Keratinocyte (primary cell): Measurements from ENCODE around the gene UBE2J2. TPM values are rescaled to one million over a fixed set of nuclear protein-coding genes. Genes with fewer than 3 reads are reported as not detected.

Source experiments
- DNase-seq: peaks from one replicate; pipeline ENCODE4 v3.0.0-alpha.2; 2011; ENCODE audit warnings: low read depth, missing footprints, low spot score
- FAIRE-seq: peaks from 2 replicates; lab custom pipeline; 2011; peaks lifted over from hg19 to GRCh38; lab: Jason Lieb, UNC
- H2AFZ ChIP-seq: 2 replicates; pipeline ENCODE4 v1.6.0; 2012; ENCODE audit warnings: low read length, control low read depth, inconsistent platforms; ENCODE audit not compliant: control insufficient read depth
- H3K27ac ChIP-seq: 2 replicates; pipeline ENCODE4 v1.5.1; 2011; ENCODE audit warnings: low read length; ENCODE audit not compliant: control insufficient read depth, insufficient read depth
- H3K27me3 ChIP-seq: 3 replicates; pipeline ENCODE4 v1.6.0; 2011; ENCODE audit warnings: low read length; ENCODE audit not compliant: control insufficient read depth, insufficient read depth; ENCODE audit errors: extremely low read depth
- H3K36me3 ChIP-seq, 2 experiments: 2 replicates in 1 of 2; 3 replicates in 1 of 2; pipeline ENCODE4 v1.5.1; 2011; ENCODE audit warnings: low read length in 2 of 2, mild to moderate bottlenecking in 1 of 2; ENCODE audit not compliant: control insufficient read depth in 2 of 2, insufficient read depth in 2 of 2; ENCODE audit errors: extremely low read depth in 1 of 2
- H3K4me1 ChIP-seq: 3 replicates; pipeline ENCODE4 v1.5.1; 2011; ENCODE audit warnings: low read length; ENCODE audit not compliant: control insufficient read depth, insufficient read depth; ENCODE audit errors: extremely low read depth
- H3K4me2 ChIP-seq: 3 replicates; pipeline ENCODE4 v1.6.0; 2011; ENCODE audit warnings: low read depth, low read length; ENCODE audit not compliant: control insufficient read depth, insufficient read depth; ENCODE audit errors: extremely low read depth
- H3K4me3 ChIP-seq, 3 experiments: fragments of 200-600 bp in 1 of 3; sonication (generic) in 1 of 3; 2 replicates in 2 of 3; 3 replicates in 1 of 3; pipeline ENCODE4 v1.5.1; 2011 to 2016; ENCODE audit warnings: low read length in 3 of 3, mild to moderate bottlenecking in 3 of 3, control low read depth in 2 of 3, inconsistent platforms in 1 of 3, low read depth in 1 of 3, mixed read lengths in 1 of 3, mixed run types in 1 of 3, moderate library complexity in 1 of 3; ENCODE audit not compliant: control insufficient read depth in 2 of 3, insufficient read depth in 2 of 3; ENCODE audit errors: extremely low read depth in 1 of 3
- H3K79me2 ChIP-seq: 2 replicates; pipeline ENCODE4 v1.6.0; 2012; ENCODE audit warnings: low read length; ENCODE audit not compliant: control insufficient read depth, insufficient read depth
- H3K9ac ChIP-seq: 3 replicates; pipeline ENCODE4 v1.6.0; 2011; ENCODE audit warnings: low read length; ENCODE audit not compliant: control insufficient read depth, insufficient read depth; ENCODE audit errors: extremely low read depth
- H3K9me1 ChIP-seq: 3 replicates; pipeline ENCODE4 v1.6.0; 2011; ENCODE audit warnings: low read length; ENCODE audit not compliant: control insufficient read depth, insufficient read depth; ENCODE audit errors: extremely low read depth
- H3K9me3 ChIP-seq: 2 replicates; pipeline ENCODE4 v1.5.1; 2012; ENCODE audit warnings: low read depth, low read length; ENCODE audit not compliant: control insufficient read depth
- H4K20me1 ChIP-seq: 3 replicates; pipeline ENCODE4 v1.6.0; 2011; ENCODE audit warnings: low read length; ENCODE audit not compliant: control insufficient read depth, insufficient read depth; ENCODE audit errors: extremely low read depth
- EZH2 ChIP-seq: IDR thresholded peaks from one replicate; pipeline ENCODE4 v1.6.1; 2012; ENCODE audit warnings: inconsistent platforms, mild to moderate bottlenecking, low read length, moderate library complexity
- dilution Hi-C: fragments of 300-500 bp; cut with MboI; formaldehyde crosslinking; loops from one replicate; pipeline ENCODE4 v1.7.0; 2020; ENCODE audit warnings: low sequenced_read_pairs; ENCODE audit not compliant: extremely low pct_ligation_motif_present
- polyA plus RNA-seq, 5 experiments: library from polyadenylated mRNA; depleted of rRNA in 3 of 5; stranded (reverse) in 3 of 5; stranded (forward) in 1 of 5; unstranded in 1 of 5; fragments of >200 nt; gene quantifications; 1 replicate in 1 of 5; 2 replicates in 3 of 5; 3 replicates in 1 of 5; pipeline versions ENCODE4 v1.2.1 to v1.2.3, GENCODE V29; 2011 to 2012; ENCODE audit warnings: missing spikeins in 2 of 5, low read depth in 1 of 5, low replicate concordance in 1 of 5
- TF ChIP-seq, protein P1 (sequence below), 3 experiments: IDR thresholded peaks in 1 of 3; conservative IDR thresholded peaks in 1 of 3; optimal IDR thresholded peaks in 1 of 3; 2 replicates in 2 of 3; 3 replicates in 1 of 3; pipeline versions ENCODE3 to v1.5.1; 2011; ENCODE audit warnings: low read length in 3 of 3, mild to moderate bottlenecking in 3 of 3, moderate library complexity in 2 of 3, control low read depth in 1 of 3, inconsistent platforms in 1 of 3; ENCODE audit not compliant: insufficient read depth in 2 of 3; ENCODE audit errors: extremely low read depth in 1 of 3

UBE2J2 gene
- polyA plus RNA-seq, 1 donor (not counting 4 experiments of a cell fraction or from before 2014, with no cell fraction given) = 27.0 TPM

DNA sequence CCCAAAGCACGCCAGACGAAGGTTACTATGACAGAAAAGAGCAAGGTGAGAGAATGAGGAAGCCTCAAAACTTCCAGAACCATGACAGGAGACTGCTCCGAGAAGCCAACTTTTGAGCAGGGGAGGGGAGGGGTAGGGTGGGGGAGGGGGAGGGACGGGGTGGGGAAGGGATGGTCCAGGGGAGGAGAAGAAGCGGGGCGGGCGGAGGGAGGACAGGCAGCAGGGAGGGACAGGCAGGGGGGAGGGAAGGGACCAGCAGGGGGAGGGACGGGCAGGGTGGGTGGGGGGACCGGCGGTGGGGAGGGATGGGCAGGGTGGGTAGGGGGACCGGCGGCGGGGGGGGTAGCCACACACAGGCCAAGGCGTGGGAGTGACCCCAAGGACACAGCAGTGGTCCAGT is 48.8 kb upstream of the UBE2J2 start:
- peaks cover 33% of the 10 kb centered on the region for H3K4me1 ChIP-seq
- peaks cover 20 to 25% of the 10 kb centered on the region in 2 experiments for H3K36me3 ChIP-seq
- TF ChIP-seq, protein P1, sequence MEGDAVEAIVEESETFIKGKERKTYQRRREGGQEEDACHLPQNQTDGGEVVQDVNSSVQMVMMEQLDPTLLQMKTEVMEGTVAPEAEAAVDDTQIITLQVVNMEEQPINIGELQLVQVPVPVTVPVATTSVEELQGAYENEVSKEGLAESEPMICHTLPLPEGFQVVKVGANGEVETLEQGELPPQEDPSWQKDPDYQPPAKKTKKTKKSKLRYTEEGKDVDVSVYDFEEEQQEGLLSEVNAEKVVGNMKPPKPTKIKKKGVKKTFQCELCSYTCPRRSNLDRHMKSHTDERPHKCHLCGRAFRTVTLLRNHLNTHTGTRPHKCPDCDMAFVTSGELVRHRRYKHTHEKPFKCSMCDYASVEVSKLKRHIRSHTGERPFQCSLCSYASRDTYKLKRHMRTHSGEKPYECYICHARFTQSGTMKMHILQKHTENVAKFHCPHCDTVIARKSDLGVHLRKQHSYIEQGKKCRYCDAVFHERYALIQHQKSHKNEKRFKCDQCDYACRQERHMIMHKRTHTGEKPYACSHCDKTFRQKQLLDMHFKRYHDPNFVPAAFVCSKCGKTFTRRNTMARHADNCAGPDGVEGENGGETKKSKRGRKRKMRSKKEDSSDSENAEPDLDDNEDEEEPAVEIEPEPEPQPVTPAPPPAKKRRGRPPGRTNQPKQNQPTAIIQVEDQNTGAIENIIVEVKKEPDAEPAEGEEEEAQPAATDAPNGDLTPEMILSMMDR (optimal IDR thresholded peaks at IDR 0.05 in 1 of 3, IDR thresholded peaks at IDR 0.05 in 1 of 3, conservative IDR thresholded peaks at IDR 0.05 in 1 of 3; ENCODE audit: extremely low read depth in 1 of 3, insufficient read depth in 2 of 3, low read length in 3 of 3) = no peak
- no peak for TF ChIP-seq EZH2
- H4K20me1 ChIP-seq = peaks cover 13% of the 10 kb centered on the region
- no peak overlapping the region for H3K4me3 ChIP-seq
- peaks cover 80% of the 10 kb centered on the region for H3K79me2 ChIP-seq
- no peak overlapping the region for H2AFZ ChIP-seq
- H3K9me3 ChIP-seq = no peaks in the 10 kb centered on the region
- no peak overlapping the region for H3K4me2 ChIP-seq
- dilution Hi-C loops = no loop called here
- H3K27ac ChIP-seq = no peak overlapping the region
- FAIRE-seq (no peak), DNase-seq (no peak)
- no peaks in the 10 kb centered on the region for H3K9me1 ChIP-seq
- H3K9ac ChIP-seq = no peak overlapping the region
- no peaks in the 10 kb centered on the region for H3K27me3 ChIP-seq

DNA sequence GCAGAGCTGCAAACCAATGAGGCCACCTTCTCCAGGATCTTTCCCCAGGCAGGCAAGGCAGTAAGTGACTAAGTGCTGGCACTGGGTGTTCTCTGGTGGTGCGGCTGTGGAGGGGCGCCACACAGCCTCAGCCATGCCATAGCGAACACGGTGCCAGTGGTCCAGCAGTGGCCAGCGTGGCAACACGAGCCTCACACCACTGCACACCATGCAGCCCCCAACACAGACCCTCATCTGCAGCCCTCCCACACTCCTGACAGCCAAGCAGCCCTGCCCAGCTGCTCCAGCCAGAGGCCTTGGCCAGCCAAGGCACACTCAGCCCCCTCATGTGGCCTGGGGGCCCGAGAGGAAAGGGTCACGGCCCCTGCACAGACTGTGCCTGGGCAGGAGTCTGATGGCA is 47.8 kb upstream of the UBE2J2 start:
- Histone ChIP-seq H4K20me1 (peaks cover 13% of the 10 kb centered on the region), H3K27ac (no peak overlapping the region), H3K4me2 (no peak overlapping the region), H3K4me1 (peaks cover 35% of the 10 kb centered on the region), H2AFZ (no peak overlapping the region), H3K79me2 (peaks cover 75% of the 10 kb centered on the region), H3K9me1 (no peaks in the 10 kb centered on the region), H3K36me3 (peaks cover 17 to 27% of the 10 kb centered on the region in 2 experiments), H3K9me3 (no peaks in the 10 kb centered on the region), H3K4me3 (no peak overlapping the region), H3K9ac (no peak overlapping the region), H3K27me3 (no peaks in the 10 kb centered on the region)
- dilution Hi-C loops = no loop called here
- TF ChIP-seq, protein P1 (optimal IDR thresholded peaks at IDR 0.05 in 1 of 3, IDR thresholded peaks at IDR 0.05 in 1 of 3, conservative IDR thresholded peaks at IDR 0.05 in 1 of 3; ENCODE audit: extremely low read depth in 1 of 3, insufficient read depth in 2 of 3, low read length in 3 of 3) = no peak
- FAIRE-seq (no peak), DNase-seq (no peak)
